H4 (cell line): ENCODE measurements around the gene RNF223. TPM values are rescaled to one million over a fixed set of nuclear protein-coding genes. Genes with fewer than 3 reads are reported as not detected.
"Not testable (repeated sequence)": the region's sequence is repeated elsewhere in the genome, so short reads cannot be mapped to it uniquely, and the experiment has no call there.

Experiments used
- DNase-seq: peaks from one replicate; pipeline ENCODE4 v3.0.0-alpha.2; 2015; ENCODE audit warnings: low spot score
- total RNA-seq: library from RNA; depleted of rRNA; stranded (reverse); fragments of >200 nt; shearing (Covaris generic); gene quantifications from 2 replicates; pipeline ENCODE4 v1.2.3, GENCODE V29; 2014

RNF223 gene
- total RNA-seq, 1 experiment from 2014 or later: not detected

- no peak for DNase-seq
Measured at GRCh38 chr1:1087351-1088028, 13.4 kb upstream of the RNF223 start.

- no peak for DNase-seq
Measured at GRCh38 chr1:1086911-1087341, 12.8 kb upstream of the RNF223 start.

- DNase-seq: no peak
Measured at GRCh38 chr1:1085911-1086841, 12.1 kb upstream of the RNF223 start.

- no peak for DNase-seq
Measured at GRCh38 chr1:1085171-1085841, 11.2 kb upstream of the RNF223 start.

GRCh38 chr1:1084372-1085170 is 10.5 kb upstream of the RNF223 start:
- DNase-seq: no peak

- DNase-seq: no peak
Measured at GRCh38 chr1:1083416-1084371, 9.6 kb upstream of the RNF223 start.

GRCh38 chr1:1082776-1083415 is 8.8 kb upstream of the RNF223 start:
- no peak for DNase-seq

- no peak for DNase-seq
Measured at GRCh38 chr1:1082239-1082775, 8.2 kb upstream of the RNF223 start.

GRCh38 chr1:1081311-1082238 is 7.5 kb upstream of the RNF223 start:
- no peak for DNase-seq

- no peak for DNase-seq
Measured at GRCh38 chr1:1080951-1081310, 6.8 kb upstream of the RNF223 start.

GRCh38 chr1:1080122-1080757 is 6.1 kb upstream of the RNF223 start:
- peak; percentile 82 for DNase-seq

- DNase-seq: peak; percentile 98
Measured at GRCh38 chr1:1079408-1080121, 5.5 kb upstream of the RNF223 start.

GRCh38 chr1:1077396-1077795 is 3.3 kb upstream of the RNF223 start:
- DNase-seq: not testable (repeated sequence)

GRCh38 chr1:1075148-1075935 is 1.2 kb upstream of the RNF223 start:
- no peak for DNase-seq

GRCh38 chr1:1074631-1075147 is 583 bp upstream of the RNF223 start:
- no peak for DNase-seq
